IMR-90 (cell line): ENCODE results near the gene IFNK. TPM values are rescaled to one million over a fixed set of nuclear protein-coding genes. Genes with fewer than 3 reads are reported as not detected.

Experiments used
- ATAC-seq: fragments of 200-7000 bp; cut with Tn5 transposase; 2 replicates; pipeline ENCODE4 v1.9.1; 2020; ENCODE audit warnings: low read depth, mild to moderate bottlenecking, moderate library complexity
- BruUV-seq: library from RNA; stranded (reverse); fragments of 400-500 nt; replicated peaks from 2 replicates; lab custom pipeline; 2021; lab: Mats Ljungman, UMichigan
- CTCF ChIA-PET: fragments of 300-600 bp; formaldehyde crosslinking; extraction: SDS; loops from one replicate; lab custom pipeline; 2021; ENCODE audit warnings: antibody characterized with exemption; lab: Yijun Ruan, JAX
- POLR2A ChIA-PET: fragments of 300-600 bp; sonication (Branson Sonifier 250); formaldehyde crosslinking; loops from one replicate; lab custom pipeline; 2022; ENCODE audit warnings: antibody characterized with exemption; ENCODE audit not compliant: unreplicated experiment; lab: Charles Lee
- DNase-seq: peaks from one replicate; pipeline ENCODE4 v3.0.0; 2013
- H2AFZ ChIP-seq: replicated peaks from 2 replicates; pipeline ENCODE3; 2013; ENCODE audit warnings: low read length, mild to moderate bottlenecking; ENCODE audit not compliant: poor library complexity
- H2AK5ac ChIP-seq: 2 replicates; pipeline ENCODE4 v1.6.1; 2013; ENCODE audit warnings: low read depth, low read length, inconsistent platforms
- H2AK9ac ChIP-seq: replicated peaks from 2 replicates; pipeline ENCODE3; 2013; ENCODE audit warnings: mild to moderate bottlenecking, low read depth, low read length, moderate library complexity; ENCODE audit not compliant: poor library complexity
- H2BK120ac ChIP-seq: 2 replicates; pipeline ENCODE4 v1.6.1; 2013; ENCODE audit warnings: low read depth, low read length, inconsistent platforms
- H2BK15ac ChIP-seq: 3 replicates; pipeline ENCODE4 v1.6.1; 2013; ENCODE audit warnings: low read depth, low read length, inconsistent platforms
- H2BK20ac ChIP-seq: 2 replicates; pipeline ENCODE4 v1.6.1; 2013; ENCODE audit warnings: low read depth, mild to moderate bottlenecking, inconsistent platforms, low read length, moderate library complexity
- H2BK5ac ChIP-seq: 2 replicates; pipeline ENCODE4 v1.6.1; 2013; ENCODE audit warnings: mild to moderate bottlenecking, low read depth, low read length, inconsistent platforms; ENCODE audit not compliant: poor library complexity, severe bottlenecking
- H3K14ac ChIP-seq: replicated peaks from 2 replicates; pipeline ENCODE4 v1.6.1; 2013; ENCODE audit warnings: low read depth, low read length, inconsistent platforms
- H3K18ac ChIP-seq: 2 replicates; pipeline ENCODE4 v1.6.1; 2013; ENCODE audit warnings: low read depth, low read length, control low read depth
- H3K23ac ChIP-seq: 2 replicates; pipeline ENCODE4 v1.6.1; 2013; ENCODE audit warnings: low read depth, low read length, inconsistent platforms
- H3K27ac ChIP-seq: 2 replicates; pipeline ENCODE4 v1.5.1; 2013; ENCODE audit warnings: mild to moderate bottlenecking, control low read depth, low read length; ENCODE audit not compliant: insufficient read depth
- H3K27me3 ChIP-seq: 2 replicates; pipeline ENCODE4 v1.6.1; 2013; ENCODE audit warnings: low read length; ENCODE audit not compliant: control insufficient read depth, insufficient read depth
- H3K36me3 ChIP-seq: 2 replicates; pipeline ENCODE4 v1.6.1; 2013; ENCODE audit warnings: low read length, mixed read lengths; ENCODE audit not compliant: control insufficient read depth, insufficient read depth
- H3K4ac ChIP-seq: 2 replicates; pipeline ENCODE4 v1.6.1; 2013; ENCODE audit warnings: low read depth, low read length, inconsistent platforms
- H3K4me1 ChIP-seq: 2 replicates; pipeline ENCODE4 v1.6.1; 2013; ENCODE audit warnings: low read length, mixed read lengths; ENCODE audit not compliant: control insufficient read depth, insufficient read depth
- H3K4me2 ChIP-seq: 2 replicates; pipeline ENCODE4 v1.6.1; 2013; ENCODE audit warnings: low read depth, mild to moderate bottlenecking, control low read depth, low read length, moderate library complexity
- H3K4me3 ChIP-seq: 2 replicates; pipeline ENCODE4 v1.5.1; 2013; ENCODE audit warnings: low read depth, mild to moderate bottlenecking, control low read depth, low read length, moderate library complexity; ENCODE audit not compliant: insufficient read depth
- H3K56ac ChIP-seq: 2 replicates; pipeline ENCODE4 v1.6.1; 2013; ENCODE audit warnings: low read length, inconsistent platforms; ENCODE audit not compliant: insufficient read depth; ENCODE audit errors: extremely low read depth
- H3K79me1 ChIP-seq, 2 experiments: 2 replicates each; pipeline ENCODE4 v1.6.1; 2013; ENCODE audit warnings: low read length in 2 of 2, inconsistent platforms in 1 of 2, low read depth in 1 of 2
- H3K9ac ChIP-seq: 2 replicates; pipeline ENCODE4 v1.6.1; 2013; ENCODE audit warnings: low read depth, low read length, control low read depth
- H3K9me1 ChIP-seq: 2 replicates; pipeline ENCODE4 v1.6.1; 2013; ENCODE audit warnings: low read length, inconsistent platforms; ENCODE audit not compliant: insufficient read depth
- H3K9me3 ChIP-seq: 2 replicates; pipeline ENCODE4 v1.6.1; 2013; ENCODE audit warnings: low read length; ENCODE audit not compliant: control insufficient read depth, insufficient read depth
- H4K20me1 ChIP-seq: 2 replicates; pipeline ENCODE4 v1.6.1; 2013; ENCODE audit warnings: low read length, inconsistent platforms; ENCODE audit not compliant: insufficient read depth
- H4K5ac ChIP-seq: 2 replicates; pipeline ENCODE4 v1.6.1; 2013; ENCODE audit warnings: mild to moderate bottlenecking, low read depth, low read length, control low read depth
- H4K8ac ChIP-seq, 2 experiments: 2 replicates each; pipeline ENCODE4 v1.6.1; 2013; ENCODE audit warnings: low read depth in 2 of 2, low read length in 2 of 2, control low read depth in 1 of 2, inconsistent platforms in 1 of 2
- H4K91ac ChIP-seq: 2 replicates; pipeline ENCODE4 v1.6.1; 2013; ENCODE audit warnings: low read depth, low read length, inconsistent platforms; ENCODE audit not compliant: insufficient read depth
- SMC3 ChIP-seq: fragments of 150-350 bp; IDR thresholded peaks from 2 replicates; pipeline ENCODE4 v1.6.1; 2016; ENCODE audit warnings: low read depth, mild to moderate bottlenecking, antibody characterized with exemption, low read length, moderate library complexity
- WGBS, 2 experiments: methylation state at CpG; one replicate each; pipeline versions ENCODE4 v1.1.5 to v1.1.7; 2013; ENCODE audit warnings: missing lambda C conversion rate in 2 of 2; ENCODE audit not compliant: insufficient read length in 1 of 2; ENCODE audit errors: extremely low coverage in 2 of 2; 5-methylcytosine and 5-hydroxymethylcytosine counted together
- dilution Hi-C: fragments of 300-500 bp; cut with HindIII; formaldehyde crosslinking; loops from one replicate; pipeline ENCODE4 v1.14.3; 2018; ENCODE audit warnings: low sequenced_read_pairs; ENCODE audit not compliant: unreplicated experiment
- in situ Hi-C: fragments of 300-500 bp; cut with MboI; formaldehyde crosslinking; loops from 3 replicates; pipeline ENCODE4 v1.14.3; 2019; ENCODE audit warnings: low sequenced_read_pairs, inconsistent platforms, mixed read lengths
- intact Hi-C: fragments of 100-400 bp; cut with micrococcal nuclease; formaldehyde crosslinking; loops from 2 replicates; pipeline ENCODE4 v1.10.0; 2022
- polyA plus RNA-seq, 3 experiments: library from polyadenylated mRNA; depleted of rRNA; stranded (reverse); fragments of >200 nt; gene quantifications; 2 replicates each; pipeline ENCODE4 v1.2.3, GENCODE V29; 2012; ENCODE audit warnings: low replicate concordance in 1 of 3
- total RNA-seq: library from RNA; depleted of rRNA; stranded (reverse); fragments of >200 nt; gene quantifications from 2 replicates; pipeline ENCODE4 v1.2.3, GENCODE V29; 2012

Gene IFNK
- total and polyA plus RNA-seq, 2 of the 4 experiments (the other 2 are of a cell fraction), result not detected

GRCh38 chr9:27536168-27536567 is 12.1 kb downstream of the IFNK start:
- Histone ChIP-seq H4K20me1 (no peaks in the 10 kb centered on the region), H3K9ac (no peak overlapping the region), H4K91ac (no peak overlapping the region), H3K79me1 (no peaks in the 10 kb centered on the region), H3K27me3 (no peaks in the 10 kb centered on the region; the same call in 1 of the 2 replicates), H2AK9ac (no peak overlapping the region), H2AK5ac (no peak overlapping the region), H3K14ac (no peak overlapping the region), H2BK15ac (no peak overlapping the region), H2BK20ac (no peak overlapping the region), H3K18ac (no peak overlapping the region), H3K27ac (no peak overlapping the region), H3K9me1 (peaks cover 6% of the 10 kb centered on the region; the same call in 1 of the 2 replicates), H3K23ac (no peak overlapping the region), H4K8ac (no peak overlapping the region), H3K56ac (no peak overlapping the region), H2AFZ (no peak overlapping the region), H4K5ac (no peak overlapping the region), H3K36me3 (no peaks in the 10 kb centered on the region), H3K4me1 (peaks cover 11% of the 10 kb centered on the region), H2BK5ac (no peak overlapping the region), H2BK120ac (no peak overlapping the region), H3K4ac (no peak overlapping the region), H3K9me3 (no peaks in the 10 kb centered on the region), H3K4me3 (no peak overlapping the region), H3K4me2 (no peak overlapping the region)
- DNase-seq, result no peak
- WGBS, 2 experiments, result no CpG with 5 or more reads among the region's 3 CpGs
- in situ Hi-C loops (no loop called here), intact Hi-C loops (no loop called here), dilution Hi-C loops (no loop called here)
- ChIA-PET POLR2A (no interaction called here), CTCF (no interaction called here)
- no peak for TF ChIP-seq SMC3
- no peak for ATAC-seq
- no TSS peak for BruUV-seq
